Loucy (cell line): ENCODE measurements around the gene KCTD6.

Source experiments
- EZH2phosphoT487 ChIP-seq: fragments of 200-600 bp; IDR thresholded peaks from 2 replicates; pipeline ENCODE4 v1.6.1; 2018; ENCODE audit warnings: antibody characterized with exemption, mild to moderate bottlenecking, moderate library complexity, borderline replicate concordance
- TF ChIP-seq, protein P1 (sequence below): fragments of 200-600 bp; sonication (generic); conservative IDR thresholded peaks from 2 replicates; pipeline ENCODE4 v1.5.1; 2014; ENCODE audit warnings: mild to moderate bottlenecking, antibody characterized with exemption, low read length

DNA sequence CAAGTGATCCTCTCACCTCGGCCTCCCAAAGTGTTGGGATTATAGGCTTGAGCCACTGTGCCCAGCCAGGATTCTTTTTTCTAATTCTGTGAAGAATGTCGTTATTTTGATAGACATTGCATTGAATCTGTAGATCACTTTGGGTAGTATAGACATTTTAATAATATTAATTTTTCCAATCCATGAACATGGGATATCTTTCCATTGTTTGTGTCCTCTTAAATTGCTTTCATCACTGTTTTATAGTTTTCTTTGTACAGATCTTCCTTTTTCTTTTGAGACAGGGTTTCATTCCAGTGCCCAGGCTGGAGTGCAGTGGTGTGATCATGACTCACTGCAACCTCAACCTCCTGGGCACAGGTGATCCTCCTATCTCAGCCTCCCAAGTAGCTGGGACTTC is 11.6 kb upstream of the KCTD6 start:
- TF ChIP-seq, protein P1, sequence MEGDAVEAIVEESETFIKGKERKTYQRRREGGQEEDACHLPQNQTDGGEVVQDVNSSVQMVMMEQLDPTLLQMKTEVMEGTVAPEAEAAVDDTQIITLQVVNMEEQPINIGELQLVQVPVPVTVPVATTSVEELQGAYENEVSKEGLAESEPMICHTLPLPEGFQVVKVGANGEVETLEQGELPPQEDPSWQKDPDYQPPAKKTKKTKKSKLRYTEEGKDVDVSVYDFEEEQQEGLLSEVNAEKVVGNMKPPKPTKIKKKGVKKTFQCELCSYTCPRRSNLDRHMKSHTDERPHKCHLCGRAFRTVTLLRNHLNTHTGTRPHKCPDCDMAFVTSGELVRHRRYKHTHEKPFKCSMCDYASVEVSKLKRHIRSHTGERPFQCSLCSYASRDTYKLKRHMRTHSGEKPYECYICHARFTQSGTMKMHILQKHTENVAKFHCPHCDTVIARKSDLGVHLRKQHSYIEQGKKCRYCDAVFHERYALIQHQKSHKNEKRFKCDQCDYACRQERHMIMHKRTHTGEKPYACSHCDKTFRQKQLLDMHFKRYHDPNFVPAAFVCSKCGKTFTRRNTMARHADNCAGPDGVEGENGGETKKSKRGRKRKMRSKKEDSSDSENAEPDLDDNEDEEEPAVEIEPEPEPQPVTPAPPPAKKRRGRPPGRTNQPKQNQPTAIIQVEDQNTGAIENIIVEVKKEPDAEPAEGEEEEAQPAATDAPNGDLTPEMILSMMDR: no peak
- no peak for TF ChIP-seq EZH2phosphoT487
